ENCODE measurements around the gene INPP4B. TPM values are rescaled to one million over a fixed set of nuclear protein-coding genes. Genes with fewer than 3 reads are reported as not detected.

Gene INPP4B
- total RNA-seq, 1 donor from 2014 or later, result 3.4 TPM

DNA sequence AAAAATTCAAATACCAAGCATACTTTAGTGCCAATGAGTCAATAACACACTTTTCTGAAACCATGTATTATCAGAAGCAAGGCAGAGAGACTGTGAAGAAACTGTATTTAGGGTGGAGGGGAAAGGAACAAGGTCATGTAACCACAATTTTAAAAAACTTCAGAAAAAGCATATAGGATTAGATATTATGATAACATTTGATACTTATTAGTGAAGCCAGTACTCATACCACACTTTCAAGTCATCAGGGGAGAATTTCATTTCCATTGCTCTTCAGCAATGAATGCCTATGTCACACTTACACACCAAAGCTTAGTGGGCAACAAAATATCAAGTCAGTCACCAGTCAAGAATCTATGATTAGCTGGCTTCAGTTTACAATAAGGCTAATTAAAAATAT, 607.5 kb downstream of the INPP4B start:
- Mint-ChIP-seq H3K4me3 (ENCODE audit: low read depth) (no peak overlapping the region), H3K27ac (no peak overlapping the region), H3K36me3 (ENCODE audit: insufficient read depth) (no peaks in the 10 kb centered on the region), H3K4me1 (ENCODE audit: low read depth) (peaks cover 3% of the 10 kb centered on the region), H3K27me3 (no peaks in the 10 kb centered on the region), H3K9me3 (ENCODE audit: low read depth) (peaks cover 3% of the 10 kb centered on the region)
- TF ChIP-seq, protein P1, sequence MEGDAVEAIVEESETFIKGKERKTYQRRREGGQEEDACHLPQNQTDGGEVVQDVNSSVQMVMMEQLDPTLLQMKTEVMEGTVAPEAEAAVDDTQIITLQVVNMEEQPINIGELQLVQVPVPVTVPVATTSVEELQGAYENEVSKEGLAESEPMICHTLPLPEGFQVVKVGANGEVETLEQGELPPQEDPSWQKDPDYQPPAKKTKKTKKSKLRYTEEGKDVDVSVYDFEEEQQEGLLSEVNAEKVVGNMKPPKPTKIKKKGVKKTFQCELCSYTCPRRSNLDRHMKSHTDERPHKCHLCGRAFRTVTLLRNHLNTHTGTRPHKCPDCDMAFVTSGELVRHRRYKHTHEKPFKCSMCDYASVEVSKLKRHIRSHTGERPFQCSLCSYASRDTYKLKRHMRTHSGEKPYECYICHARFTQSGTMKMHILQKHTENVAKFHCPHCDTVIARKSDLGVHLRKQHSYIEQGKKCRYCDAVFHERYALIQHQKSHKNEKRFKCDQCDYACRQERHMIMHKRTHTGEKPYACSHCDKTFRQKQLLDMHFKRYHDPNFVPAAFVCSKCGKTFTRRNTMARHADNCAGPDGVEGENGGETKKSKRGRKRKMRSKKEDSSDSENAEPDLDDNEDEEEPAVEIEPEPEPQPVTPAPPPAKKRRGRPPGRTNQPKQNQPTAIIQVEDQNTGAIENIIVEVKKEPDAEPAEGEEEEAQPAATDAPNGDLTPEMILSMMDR (IDR thresholded peaks at IDR 0.05; ENCODE audit: unreplicated experiment), result no peak
- DNase-seq (ENCODE audit: low spot score, unreplicated experiment), result no peak

DNA sequence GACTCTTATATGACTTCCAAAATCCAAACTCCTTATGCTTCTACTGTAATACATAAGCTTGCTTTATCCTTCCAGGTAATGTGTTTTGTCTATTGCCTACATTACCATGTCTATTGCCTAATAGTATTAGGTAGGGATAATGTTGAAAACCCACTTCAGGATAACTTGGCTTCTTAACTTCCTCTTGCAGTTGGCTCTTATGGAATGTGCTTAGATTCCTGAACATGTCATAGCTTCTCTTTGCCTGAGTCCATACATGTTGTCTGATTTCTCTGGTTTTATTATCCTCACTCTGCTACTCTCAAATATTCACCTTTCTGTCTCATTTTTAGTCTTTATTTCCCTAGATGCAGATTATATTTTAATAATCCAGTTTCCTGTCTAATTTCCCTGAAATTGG, 609.8 kb downstream of the INPP4B start:
- peaks cover 3% of the 10 kb centered on the region for H3K4me1 Mint-ChIP-seq (ENCODE audit: low read depth)
- no peak overlapping the region for H3K27ac Mint-ChIP-seq
- TF ChIP-seq, protein P1 (IDR thresholded peaks at IDR 0.05; ENCODE audit: unreplicated experiment), result no peak
- DNase-seq (ENCODE audit: low spot score, unreplicated experiment), result no peak
- no peaks in the 10 kb centered on the region for H3K36me3 Mint-ChIP-seq (ENCODE audit: insufficient read depth)
- no peaks in the 10 kb centered on the region for H3K27me3 Mint-ChIP-seq
- peaks cover 3% of the 10 kb centered on the region for H3K9me3 Mint-ChIP-seq (ENCODE audit: low read depth)
- no peak overlapping the region for H3K4me3 Mint-ChIP-seq (ENCODE audit: low read depth)

DNA sequence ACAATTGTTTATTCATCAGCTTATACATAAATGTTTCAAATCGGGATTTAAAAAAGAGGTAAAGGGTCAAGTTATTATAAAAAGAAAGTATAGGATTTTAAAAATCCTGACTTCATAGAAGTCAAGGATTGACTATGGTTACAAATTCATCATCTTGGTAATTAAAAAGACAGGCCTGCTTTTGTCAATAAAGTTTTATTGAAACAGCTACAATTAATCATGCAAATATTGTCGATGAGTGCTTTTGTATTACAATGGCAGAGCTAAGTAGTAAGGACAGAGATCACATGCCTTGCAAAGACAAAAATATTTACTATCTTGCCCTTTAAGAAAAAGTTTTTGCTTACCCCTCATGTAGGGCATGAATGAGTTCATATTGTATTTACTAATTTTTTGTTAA, 614.3 kb downstream of the INPP4B start:
- H3K4me1 Mint-ChIP-seq (ENCODE audit: low read depth), result no peaks in the 10 kb centered on the region
- no peak overlapping the region for H3K27ac Mint-ChIP-seq
- H3K36me3 Mint-ChIP-seq (ENCODE audit: insufficient read depth), result no peaks in the 10 kb centered on the region
- DNase-seq (ENCODE audit: low spot score, unreplicated experiment), result no peak
- TF ChIP-seq, protein P1 (IDR thresholded peaks at IDR 0.05; ENCODE audit: unreplicated experiment), result no peak
- H3K4me3 Mint-ChIP-seq (ENCODE audit: low read depth), result no peak overlapping the region
- H3K27me3 Mint-ChIP-seq, result no peaks in the 10 kb centered on the region
- H3K9me3 Mint-ChIP-seq (ENCODE audit: low read depth), result peaks cover 3% of the 10 kb centered on the region

DNA sequence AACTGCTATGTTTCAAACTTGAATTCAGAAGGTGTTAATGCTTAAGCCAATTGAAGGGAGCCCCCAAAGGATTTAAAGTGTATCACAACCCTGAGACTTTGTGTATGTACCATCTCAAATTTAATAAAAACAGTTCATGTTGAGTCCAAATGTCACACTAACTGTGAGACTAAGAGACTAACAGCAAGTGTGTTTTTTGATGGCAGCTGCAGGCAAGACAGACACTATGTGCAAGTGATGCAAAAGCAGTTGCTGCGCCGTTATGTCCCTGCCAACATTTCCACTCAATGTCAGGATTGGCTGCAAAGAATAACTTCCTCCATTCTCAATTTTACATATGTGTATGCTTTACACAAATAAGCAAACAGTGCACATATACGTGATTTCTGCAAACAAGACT, 615.1 kb downstream of the INPP4B start:
- Mint-ChIP-seq H3K4me3 (ENCODE audit: low read depth) (no peak overlapping the region), H3K36me3 (ENCODE audit: insufficient read depth) (no peaks in the 10 kb centered on the region), H3K4me1 (ENCODE audit: low read depth) (no peaks in the 10 kb centered on the region), H3K27me3 (no peaks in the 10 kb centered on the region), H3K9me3 (ENCODE audit: low read depth) (no peaks in the 10 kb centered on the region), H3K27ac (no peak overlapping the region)
- TF ChIP-seq, protein P1 (IDR thresholded peaks at IDR 0.05; ENCODE audit: unreplicated experiment), result no peak
- DNase-seq (ENCODE audit: low spot score, unreplicated experiment), result no peak

DNA sequence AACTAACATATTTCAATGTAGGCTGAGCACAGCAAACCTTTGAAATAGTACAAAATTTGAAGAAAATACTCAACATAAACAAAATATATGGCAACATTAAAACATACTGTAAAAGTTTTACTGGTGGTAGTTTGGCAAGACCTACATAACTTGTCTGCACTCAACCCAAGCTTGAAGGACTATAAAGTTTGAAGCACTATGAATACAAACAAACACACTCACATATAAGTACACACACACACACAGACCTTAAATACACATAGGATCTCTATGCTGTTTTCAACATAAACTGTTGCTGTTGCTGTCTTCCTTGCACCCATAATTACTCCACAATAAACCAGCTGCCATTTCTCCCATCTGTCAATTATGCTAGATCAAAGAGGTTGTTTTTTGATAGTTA, 620.1 kb downstream of the INPP4B start:
- DNase-seq (ENCODE audit: low spot score, unreplicated experiment), result no peak
- Mint-ChIP-seq H3K36me3 (ENCODE audit: insufficient read depth) (no peaks in the 10 kb centered on the region), H3K27me3 (no peaks in the 10 kb centered on the region), H3K4me3 (ENCODE audit: low read depth) (no peak overlapping the region), H3K4me1 (ENCODE audit: low read depth) (no peaks in the 10 kb centered on the region), H3K27ac (no peak overlapping the region), H3K9me3 (ENCODE audit: low read depth) (no peaks in the 10 kb centered on the region)
- TF ChIP-seq, protein P1 (IDR thresholded peaks at IDR 0.05; ENCODE audit: unreplicated experiment), result no peak

Measured in progenitor cell of endocrine pancreas (in vitro differentiated cells).